Peyer's patch (tissue), 4 donors: ENCODE data around the gene RILPL1. TPM values are rescaled to one million over a fixed set of nuclear protein-coding genes. Genes with fewer than 3 reads are reported as not detected.
A peak's percentile ranks its signal among the peaks of the same experiment; 100 is the strongest.
"Not testable (repeated sequence)": the region's sequence is repeated elsewhere in the genome, so short reads cannot be mapped to it uniquely, and the experiment has no call there.

ENCODE experiments used
- DNase-seq, 3 donors: peaks; one replicate each; pipeline ENCODE4 v3.0.0-alpha.2; 2017 to 2019
- H3K27ac ChIP-seq, 4 donors: fragments of 200-600 bp; sonication (generic); one replicate each; pipeline ENCODE4 v1.5.1; 2016 to 2019
- H3K27me3 ChIP-seq, 2 donors: fragments of 200-600 bp; sonication (generic); one replicate each; pipeline ENCODE4 v1.5.1; 2019
- H3K36me3 ChIP-seq, 3 donors: fragments of 200-600 bp; sonication (generic); one replicate each; pipeline ENCODE4 v1.5.1; 2016 to 2019
- H3K4me1 ChIP-seq, 4 donors: fragments of 200-600 bp; sonication (generic); one replicate each; pipeline ENCODE4 v1.5.1; 2016 to 2019
- H3K4me3 ChIP-seq, 4 donors: fragments of 200-600 bp; sonication (generic); 1 replicate in 3 of 4; 2 replicates in 1 of 4; pipeline ENCODE4 v1.5.1; 2016 to 2019; ENCODE audit warnings: mild to moderate bottlenecking in 1 of 4
- H3K9me3 ChIP-seq, 4 donors: fragments of 200-600 bp; sonication (generic); one replicate each; pipeline ENCODE4 v1.5.1; 2016 to 2019; ENCODE audit warnings: mild to moderate bottlenecking in 1 of 4
- CTCF ChIP-seq, 6 experiments: fragments of 450-650 bp in 4 of 6; fragments of 200-600 bp in 2 of 6; sonication (generic) in 1 of 6; IDR thresholded peaks; one replicate each; pipeline ENCODE4 v1.5.1; 2017 to 2019; ENCODE audit warnings: antibody characterized with exemption in 6 of 6, mild to moderate bottlenecking in 3 of 6, moderate library complexity in 1 of 6
- POLR2A ChIP-seq, 2 donors: fragments of 450-650 bp; IDR thresholded peaks; one replicate each; pipeline ENCODE4 v1.5.1; 2017; ENCODE audit warnings: antibody characterized with exemption in 2 of 2, mild to moderate bottlenecking in 2 of 2, moderate library complexity in 2 of 2
- total RNA-seq, 4 donors: library from RNA; depleted of rRNA; stranded (reverse); fragments of >200 nt; gene quantifications; one replicate each; pipeline ENCODE4 v1.1.0, GENCODE V29; 2016

The RILPL1 gene
- total RNA-seq, 4 donors from 2014 or later = 1.4 to 29.7 (median 4.6) TPM

GRCh38 chr12:123457980-123458779 is 75.3 kb downstream of the RILPL1 start, which contains the start of gene SNRNP35:
TSS of gene SNRNP35 (plus strand) at chr12:123458139. CDS start at chr12:123465541, 7,402 bp downstream.
- Histone ChIP-seq H3K9me3 (no peaks in the 10 kb centered on the region), H3K4me1 (peaks cover 0 to 11% (median 5%) of the 10 kb centered on the region in 4 donors), H3K4me3 (peak within 1 kb of the TSS; percentile 61 to 95 (median 67)), H3K27me3 (no peaks in the 10 kb centered on the region), H3K27ac (peak within 1 kb of the TSS; percentile 94 to 100 (median 96)), H3K36me3 (peaks cover 0 to under 1% (median 0%) of the 10 kb centered on the region in 3 donors)
- DNase-seq = peak; percentile 77 to 91 (median 87)
- TF ChIP-seq POLR2A (IDR thresholded peaks at IDR 0.05) (peak in 1 of 2 donors; percentile 27), CTCF (IDR thresholded peaks at IDR 0.05) (no peak)

GRCh38 chr12:123453165-123453564 is 80.4 kb downstream of the RILPL1 start:
- Histone ChIP-seq H3K4me3 (no peak overlapping the region), H3K9me3 (no peaks in the 10 kb centered on the region), H3K36me3 (no peaks in the 10 kb centered on the region), H3K27me3 (no peaks in the 10 kb centered on the region), H3K27ac (no peak overlapping the region), H3K4me1 (no peaks in the 10 kb centered on the region)
- TF ChIP-seq CTCF (IDR thresholded peaks at IDR 0.05) (no peak), POLR2A (IDR thresholded peaks at IDR 0.05) (no peak)
- DNase-seq = no peak

- H3K4me1 ChIP-seq, H3K27me3 ChIP-seq, H3K36me3 ChIP-seq, H3K4me3 ChIP-seq, DNase-seq, H3K9me3 ChIP-seq, H3K27ac ChIP-seq: not testable (repeated sequence)
These were observed 81.3 kb downstream of the RILPL1 start for GRCh38 chr12:123452276-123452550.

DNA sequence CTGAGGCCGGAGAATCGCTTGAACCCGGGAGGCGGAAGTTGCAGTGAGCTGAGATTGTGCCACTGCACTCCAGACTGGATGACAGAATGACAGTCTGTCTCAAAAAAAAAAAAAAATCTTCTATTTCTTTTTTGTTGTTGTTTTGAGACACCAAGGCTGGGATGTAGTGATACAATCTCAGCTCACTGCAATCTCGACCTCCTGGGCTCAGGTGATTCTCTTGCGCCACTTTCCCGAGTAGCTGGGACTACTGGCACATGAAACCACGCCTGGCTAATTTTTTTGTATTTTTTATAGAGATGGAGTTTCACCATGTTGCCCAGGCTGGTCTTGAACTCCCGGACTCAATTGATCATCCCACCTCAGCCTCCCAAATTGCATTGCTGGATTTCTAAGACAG is 82.9 kb downstream of the RILPL1 start:
- Histone ChIP-seq H3K36me3 (no peaks in the 10 kb centered on the region), H3K27me3 (no peaks in the 10 kb centered on the region), H3K27ac (no peak overlapping the region), H3K4me1 (no peaks in the 10 kb centered on the region), H3K4me3 (no peak overlapping the region), H3K9me3 (no peaks in the 10 kb centered on the region)
- no peak for DNase-seq
- TF ChIP-seq CTCF (IDR thresholded peaks at IDR 0.05) (no peak), POLR2A (IDR thresholded peaks at IDR 0.05) (no peak)

- Histone ChIP-seq H3K4me1 (peaks cover 0 to 5% (median 0%) of the 10 kb centered on the region in 4 donors), H3K36me3 (no peaks in the 10 kb centered on the region), H3K9me3 (no peaks in the 10 kb centered on the region), H3K4me3 (no peak overlapping the region), H3K27ac (no peak overlapping the region), H3K27me3 (no peaks in the 10 kb centered on the region)
- TF ChIP-seq POLR2A (IDR thresholded peaks at IDR 0.05) (no peak), CTCF (IDR thresholded peaks at IDR 0.05) (no peak)
- DNase-seq = no peak
These were observed 83.7 kb downstream of the RILPL1 start for GRCh38 chr12:123449856-123450255.

GRCh38 chr12:123449249-123449733 is 84.2 kb downstream of the RILPL1 start:
- no peak for DNase-seq
- no peaks in the 10 kb centered on the region for H3K9me3 ChIP-seq
- peaks cover 0 to 5% (median 0%) of the 10 kb centered on the region in 4 donors for H3K4me1 ChIP-seq
- H3K4me3 ChIP-seq = no peak overlapping the region
- peak overlapping the region in 2 of 4 donors; percentile 52 to 60 for H3K27ac ChIP-seq
- TF ChIP-seq POLR2A (IDR thresholded peaks at IDR 0.05) = no peak
- no peak for TF ChIP-seq CTCF (IDR thresholded peaks at IDR 0.05)
- no peaks in the 10 kb centered on the region for H3K36me3 ChIP-seq
- H3K27me3 ChIP-seq = no peaks in the 10 kb centered on the region
